Mucosa of descending colon (tissue), 3 donors: ENCODE data around the gene CDK3. TPM values are rescaled to one million over a fixed set of nuclear protein-coding genes. Genes with fewer than 3 reads are reported as not detected.

Experiments
- ATAC-seq: fragments of 200-7000 bp; cut with Tn5 transposase; one replicate; pipeline ENCODE4 v1.9.1; 2020; ENCODE audit warnings: mild to moderate bottlenecking, moderate library complexity
- DNase-seq, 3 donors: peaks; one replicate each; pipeline ENCODE4 v3.0.0-alpha.2; 2020
- H3K36me3 ChIP-seq: fragments of 200-600 bp; one replicate; pipeline ENCODE4 v1.8.0; 2021; ENCODE audit warnings: low read depth, mild to moderate bottlenecking
- H3K4me1 ChIP-seq: fragments of 200-600 bp; one replicate; pipeline ENCODE4 v1.8.0; 2021; ENCODE audit warnings: low read depth, mild to moderate bottlenecking
- H3K4me3 ChIP-seq: fragments of 200-600 bp; one replicate; pipeline ENCODE4 v1.8.0; 2021; ENCODE audit warnings: mild to moderate bottlenecking
- H3K9me3 ChIP-seq: fragments of 200-600 bp; one replicate; pipeline ENCODE4 v1.8.0; 2021; ENCODE audit warnings: mild to moderate bottlenecking
- CTCF ChIP-seq: fragments of 200-600 bp; IDR thresholded peaks from one replicate; pipeline ENCODE4 v1.8.0; 2022; ENCODE audit warnings: antibody characterized with exemption, mild to moderate bottlenecking
- intact Hi-C, 2 donors: fragments of 100-400 bp; cut with DNase I in 1 of 2; cut with micrococcal nuclease in 1 of 2; formaldehyde crosslinking; loops; one replicate each; pipeline versions ENCODE4 v1.11.0 to v1.11.1; 2022; cut with DNase I, micrococcal nuclease
- total RNA-seq, 3 donors: library from RNA; stranded (reverse); fragmentation: NEBNext Ultra II Directional in 2 of 3; extraction: Animal tissue kit (Norgen Biotek cat#: 25700) in 2 of 3; gene quantifications; one replicate each; pipeline versions ENCODE4 v1.2.1 to v1.2.4, GENCODE V29; 2021 to 2023
- donor health status: DM: no; HTN: no; CAD: no; lungs with moderate emphysema.
- donor health status: DM: no; HTN: no; CAD: no.
- donor health status: DM: no; HTN: yes; CAD: no.

CDK3 gene
- total RNA-seq, 3 donors from 2014 or later = 7.9 to 16.8 (median 12.5) TPM

DNA sequence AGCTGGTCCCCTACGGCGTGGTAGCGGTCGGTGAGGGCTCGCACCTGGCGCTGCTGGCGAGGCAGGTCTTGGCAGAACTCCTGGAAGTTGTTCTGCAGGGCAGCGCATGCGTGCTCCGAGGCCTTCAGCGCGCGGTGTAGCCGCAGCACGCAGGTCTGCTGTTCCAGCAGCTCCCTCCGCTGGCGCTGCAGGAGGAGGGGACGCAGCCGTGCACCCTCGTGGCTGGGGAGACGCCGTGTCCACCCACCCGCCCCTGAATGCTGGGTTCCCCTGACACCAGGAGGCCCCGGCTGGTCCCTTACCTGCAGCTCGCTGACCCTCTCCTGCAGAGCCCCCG is 14.2 kb downstream of the CDK3 start:
- H3K4me1 ChIP-seq = no peaks in the 10 kb centered on the region
- no peak for ATAC-seq
- DNase-seq = no peak
- H3K36me3 ChIP-seq = no peaks in the 10 kb centered on the region
- TF ChIP-seq CTCF = no peak
- intact Hi-C loops = no loop called here
- H3K4me3 ChIP-seq = no peak overlapping the region
- H3K9me3 ChIP-seq = no peaks in the 10 kb centered on the region

- no peak for DNase-seq
- TF ChIP-seq CTCF = no peak
- no peak for ATAC-seq
- intact Hi-C loops = no loop called here
- H3K36me3 ChIP-seq = no peaks in the 10 kb centered on the region
- H3K4me3 ChIP-seq = no peak overlapping the region
- no peaks in the 10 kb centered on the region for H3K4me1 ChIP-seq
- no peaks in the 10 kb centered on the region for H3K9me3 ChIP-seq
Observed at GRCh38 chr17:76017481-76018339, 17.1 kb downstream of the CDK3 start.

- intact Hi-C loops = no loop called here
- no peak for ATAC-seq
- H3K9me3 ChIP-seq = no peaks in the 10 kb centered on the region
- H3K36me3 ChIP-seq = no peaks in the 10 kb centered on the region
- H3K4me1 ChIP-seq = no peaks in the 10 kb centered on the region
- no peak for TF ChIP-seq CTCF
- no peak overlapping the region for H3K4me3 ChIP-seq
- DNase-seq = no peak
Observed at GRCh38 chr17:76018340-76018680, 17.7 kb downstream of the CDK3 start.

- no peak for TF ChIP-seq CTCF
- intact Hi-C loops = no loop called here
- Histone ChIP-seq H3K9me3 (no peaks in the 10 kb centered on the region), H3K36me3 (no peaks in the 10 kb centered on the region), H3K4me3 (no peak overlapping the region), H3K4me1 (no peaks in the 10 kb centered on the region)
- DNase-seq = no peak
- ATAC-seq = no peak
Observed at GRCh38 chr17:76018801-76019200, 18.1 kb downstream of the CDK3 start.

DNA sequence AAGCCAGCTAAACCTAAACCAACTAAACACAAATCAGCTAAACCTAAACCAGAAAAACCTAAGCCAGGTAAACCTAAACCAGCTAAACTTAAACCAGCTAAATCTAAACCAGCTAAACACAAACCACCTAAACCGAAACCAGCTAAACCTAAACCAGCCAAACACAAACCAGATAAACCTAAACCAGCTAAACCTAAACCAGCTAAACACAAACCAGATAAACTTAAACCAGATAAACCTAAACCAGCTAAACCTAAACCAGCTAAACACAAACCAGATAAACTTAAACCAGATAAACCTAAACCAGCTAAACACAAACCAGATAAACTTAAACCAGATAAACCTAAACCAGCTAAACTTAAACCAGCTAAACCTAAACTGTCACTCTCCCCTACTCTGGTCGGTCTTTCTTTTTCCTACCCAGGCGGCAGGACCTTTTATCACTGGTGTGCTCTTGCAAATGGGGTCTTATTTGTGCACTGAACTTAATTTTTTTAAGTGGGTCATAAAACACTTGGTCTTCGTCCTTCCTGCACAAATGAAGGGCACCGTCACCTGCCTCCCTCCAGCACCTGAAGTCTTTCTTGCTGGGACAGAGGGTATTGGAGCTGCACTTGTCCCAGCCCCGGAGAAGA is 19.3 kb downstream of the CDK3 start:
- TF ChIP-seq CTCF = no peak
- Histone ChIP-seq H3K36me3 (no peaks in the 10 kb centered on the region), H3K4me1 (no peaks in the 10 kb centered on the region), H3K4me3 (no peak overlapping the region), H3K9me3 (no peaks in the 10 kb centered on the region)
- no peak for ATAC-seq
- intact Hi-C loops = no loop called here
- no peak for DNase-seq
